Activated effector memory CD4-positive, alpha-beta T cell treated with Interleukin-2 at 50 U/mL for 16 hours (primary cell): Measurements from ENCODE around the gene PI16.

Experiments used
- DNase-seq: peaks from one replicate; pipeline ENCODE4 v3.0.0-alpha.2; 2020

Gene PI16

DNA sequence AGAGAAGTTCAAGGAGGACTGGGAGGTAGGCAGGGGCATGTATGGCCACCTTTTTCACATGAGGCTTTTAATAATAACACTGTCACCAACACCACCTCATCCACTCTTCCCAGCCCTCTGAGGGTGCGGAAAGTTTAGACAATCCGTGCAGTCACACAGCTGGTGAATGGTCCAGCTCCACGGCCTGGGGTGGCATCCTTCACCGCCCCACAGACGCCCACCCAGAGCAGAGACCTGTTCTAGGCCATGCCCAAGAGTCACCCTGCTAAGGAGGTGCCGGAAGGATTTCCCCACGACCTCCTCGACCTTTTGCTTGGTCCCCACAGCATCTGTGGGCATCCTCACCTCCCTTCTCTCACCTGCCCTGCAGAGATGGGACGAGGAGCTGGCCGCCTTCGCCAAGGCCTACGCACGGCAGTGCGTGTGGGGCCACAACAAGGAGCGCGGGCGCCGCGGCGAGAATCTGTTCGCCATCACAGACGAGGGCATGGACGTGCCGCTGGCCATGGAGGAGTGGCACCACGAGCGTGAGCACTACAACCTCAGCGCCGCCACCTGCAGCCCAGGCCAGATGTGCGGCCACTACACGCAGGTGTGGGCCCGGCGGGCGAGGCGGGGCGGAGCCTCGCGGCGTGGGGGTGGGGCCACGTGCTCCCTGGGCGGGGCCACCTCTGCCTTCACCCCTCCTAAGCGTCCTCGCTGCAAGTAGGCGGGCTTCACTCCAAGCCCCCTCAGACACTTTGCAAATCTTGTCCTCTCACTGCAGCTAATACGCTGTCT is 4.4 kb downstream of the PI16 start:
- DNase-seq = no peak

DNA sequence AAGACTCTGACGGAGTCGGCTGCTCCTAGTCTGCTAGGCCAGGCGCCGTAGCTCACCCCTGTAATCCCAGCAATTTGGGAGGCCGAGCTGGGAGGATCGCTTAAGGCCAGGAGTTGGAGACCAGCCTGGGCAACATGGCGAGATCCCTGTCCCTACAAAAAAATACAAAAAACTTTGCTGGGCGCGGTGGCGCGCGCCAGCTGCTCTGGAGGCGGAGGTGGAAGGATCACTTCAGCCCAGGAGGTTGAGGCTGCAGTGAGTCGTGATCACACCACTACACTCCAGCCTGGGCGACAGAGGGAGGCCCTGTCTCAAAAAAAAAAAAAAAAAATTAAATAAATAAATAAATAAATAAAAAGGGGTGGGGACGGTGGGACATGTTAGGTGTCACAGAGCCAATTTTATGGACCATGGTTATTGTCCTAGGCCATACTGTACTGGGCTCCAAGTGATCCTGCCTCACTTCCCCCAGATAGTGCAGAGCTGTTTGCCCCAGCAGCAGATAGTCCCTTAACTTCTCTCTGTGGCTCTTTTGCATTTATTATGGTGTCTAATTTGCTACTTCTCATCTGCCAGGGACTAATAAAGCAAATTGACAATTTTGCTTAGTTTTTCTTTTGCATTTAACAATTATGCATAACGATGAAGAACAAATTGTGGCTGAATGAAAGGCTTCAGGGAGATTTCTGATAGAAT is 5.2 kb downstream of the PI16 start:
- no peak for DNase-seq

DNA sequence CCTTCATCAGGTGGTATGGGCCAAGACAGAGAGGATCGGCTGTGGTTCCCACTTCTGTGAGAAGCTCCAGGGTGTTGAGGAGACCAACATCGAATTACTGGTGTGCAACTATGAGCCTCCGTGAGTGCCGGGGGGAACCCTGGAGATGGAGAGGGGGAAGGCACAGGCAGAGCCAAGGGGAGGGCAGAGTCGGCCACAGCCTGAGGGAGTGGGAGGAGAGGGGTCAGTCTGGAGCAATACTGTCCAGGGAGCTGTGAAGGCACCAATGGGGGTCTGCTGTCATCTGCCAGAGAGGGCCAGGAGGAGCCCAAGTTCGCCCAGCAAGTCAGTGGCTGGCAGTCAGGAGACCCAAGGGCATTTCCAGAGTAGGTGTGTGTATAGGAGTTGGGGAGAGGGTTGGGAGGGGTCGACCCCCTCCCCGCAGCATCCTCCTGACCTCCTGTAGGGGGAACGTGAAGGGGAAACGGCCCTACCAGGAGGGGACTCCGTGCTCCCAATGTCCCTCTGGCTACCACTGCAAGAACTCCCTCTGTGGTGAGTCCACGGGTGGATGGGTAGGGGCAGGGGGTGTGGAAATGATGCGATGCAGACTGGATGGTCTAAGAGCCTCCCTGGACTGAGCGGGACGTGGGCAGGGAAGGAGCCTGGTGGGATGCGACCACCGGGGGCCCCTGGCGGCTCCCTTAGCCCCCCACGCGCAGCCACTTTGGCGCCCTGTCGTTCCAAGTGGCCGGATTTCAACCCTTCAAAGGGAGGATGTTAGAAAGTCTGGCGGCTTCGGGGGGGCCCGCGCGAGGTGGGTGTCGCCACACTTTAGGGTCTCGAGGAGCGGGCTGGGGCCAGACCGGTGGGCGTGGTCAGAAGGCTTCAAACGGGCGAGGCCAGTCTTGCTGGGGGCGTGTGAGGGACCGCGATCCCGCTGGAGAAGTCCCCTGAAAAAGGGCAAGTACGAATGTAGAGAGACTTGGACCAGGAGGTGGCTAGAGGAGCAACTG is 7.2 kb downstream of the PI16 start:
- no peak for DNase-seq

DNA sequence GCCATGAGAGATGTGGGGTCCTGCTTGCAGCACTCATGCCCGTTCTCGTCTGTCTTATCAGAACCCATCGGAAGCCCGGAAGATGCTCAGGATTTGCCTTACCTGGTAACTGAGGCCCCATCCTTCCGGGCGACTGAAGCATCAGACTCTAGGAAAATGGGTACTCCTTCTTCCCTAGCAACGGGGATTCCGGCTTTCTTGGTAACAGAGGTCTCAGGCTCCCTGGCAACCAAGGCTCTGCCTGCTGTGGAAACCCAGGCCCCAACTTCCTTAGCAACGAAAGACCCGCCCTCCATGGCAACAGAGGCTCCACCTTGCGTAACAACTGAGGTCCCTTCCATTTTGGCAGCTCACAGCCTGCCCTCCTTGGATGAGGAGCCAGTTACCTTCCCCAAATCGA is 8.3 kb downstream of the PI16 start:
- peak; percentile 78 for DNase-seq

DNA sequence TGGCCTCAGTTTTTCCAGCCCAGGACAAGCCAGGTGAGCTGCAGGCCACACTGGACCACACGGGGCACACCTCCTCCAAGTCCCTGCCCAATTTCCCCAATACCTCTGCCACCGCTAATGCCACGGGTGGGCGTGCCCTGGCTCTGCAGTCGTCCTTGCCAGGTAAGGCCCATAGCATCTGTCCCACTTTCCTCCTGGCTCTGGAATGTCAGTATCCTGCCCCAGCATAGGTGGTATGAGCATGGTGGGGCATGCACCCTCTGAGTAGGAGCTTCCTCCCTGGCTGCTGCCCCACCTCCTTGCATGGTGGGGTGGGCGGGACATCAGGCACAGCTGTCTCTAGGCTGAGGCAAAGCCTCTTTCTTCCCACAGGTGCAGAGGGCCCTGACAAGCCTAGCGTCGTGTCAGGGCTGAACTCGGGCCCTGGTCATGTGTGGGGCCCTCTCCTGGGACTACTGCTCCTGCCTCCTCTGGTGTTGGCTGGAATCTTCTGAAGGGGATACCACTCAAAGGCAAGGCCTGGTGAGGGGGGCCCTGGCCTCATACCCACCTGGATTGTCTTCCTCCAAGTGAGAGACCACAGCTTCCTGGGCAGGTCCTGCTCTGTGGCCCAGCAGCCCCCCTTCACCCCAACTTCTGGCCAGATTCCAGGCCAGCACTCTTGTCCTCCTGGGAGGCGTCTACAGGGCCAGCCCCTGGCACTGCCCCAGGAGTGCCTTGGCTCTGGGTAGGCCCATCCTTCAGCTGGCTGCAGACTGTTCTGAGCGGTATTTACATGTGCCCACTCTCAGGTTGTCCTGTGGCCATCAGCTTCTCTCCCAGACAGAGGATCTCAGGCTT is 9.1 kb downstream of the PI16 start:
- no peak for DNase-seq

DNA sequence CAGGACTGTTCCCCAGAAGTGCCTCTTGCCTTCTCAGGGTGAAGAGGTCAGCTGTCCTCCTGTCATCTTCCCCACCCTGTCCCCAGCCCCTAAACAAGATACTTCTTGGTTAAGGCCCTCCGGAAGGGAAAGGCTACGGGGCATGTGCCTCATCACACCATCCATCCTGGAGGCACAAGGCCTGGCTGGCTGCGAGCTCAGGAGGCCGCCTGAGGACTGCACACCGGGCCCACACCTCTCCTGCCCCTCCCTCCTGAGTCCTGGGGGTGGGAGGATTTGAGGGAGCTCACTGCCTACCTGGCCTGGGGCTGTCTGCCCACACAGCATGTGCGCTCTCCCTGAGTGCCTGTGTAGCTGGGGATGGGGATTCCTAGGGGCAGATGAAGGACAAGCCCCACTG is 9.8 kb downstream of the PI16 start:
- no peak for DNase-seq

DNA sequence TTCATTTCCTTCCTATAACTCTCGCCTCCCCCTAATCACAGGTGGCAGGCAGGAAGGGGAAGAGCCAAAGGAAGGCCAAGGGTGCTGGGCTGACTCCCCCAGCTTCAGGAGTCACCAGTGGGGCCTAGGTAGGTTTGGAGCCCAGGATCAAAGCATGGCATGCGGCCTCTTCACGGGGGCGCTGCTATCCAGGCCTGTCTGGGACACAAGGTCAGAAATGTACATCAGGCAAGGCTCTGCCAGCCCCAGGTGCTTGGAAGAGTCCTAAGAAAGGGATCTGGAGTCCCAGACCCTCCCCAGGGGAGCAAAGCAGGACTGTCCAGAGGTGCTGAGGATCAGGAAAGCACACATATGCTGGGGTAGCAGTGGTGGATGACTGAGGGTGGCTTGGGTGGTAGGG is 10.4 kb downstream of the PI16 start:
- no peak for DNase-seq

DNA sequence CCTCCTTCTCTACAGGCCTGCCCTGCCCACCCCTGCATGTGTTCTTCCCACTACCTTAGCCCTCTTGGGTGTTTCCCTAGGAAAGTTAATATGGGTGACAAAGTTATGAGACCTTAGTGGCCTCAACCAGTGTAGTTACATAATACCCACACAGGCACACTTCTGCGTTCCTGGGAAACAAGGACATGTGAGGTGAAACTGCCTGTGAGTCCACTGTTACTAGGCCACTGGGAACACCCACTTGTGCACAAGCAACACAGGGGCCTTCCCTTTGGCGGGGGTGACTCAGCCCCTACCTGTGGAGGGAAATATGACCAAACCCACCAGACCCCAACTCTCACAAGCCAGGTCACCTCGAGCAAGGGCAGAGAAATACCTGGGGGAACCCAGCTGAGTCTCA is 12.8 kb downstream of the PI16 start:
- DNase-seq = no peak

DNA sequence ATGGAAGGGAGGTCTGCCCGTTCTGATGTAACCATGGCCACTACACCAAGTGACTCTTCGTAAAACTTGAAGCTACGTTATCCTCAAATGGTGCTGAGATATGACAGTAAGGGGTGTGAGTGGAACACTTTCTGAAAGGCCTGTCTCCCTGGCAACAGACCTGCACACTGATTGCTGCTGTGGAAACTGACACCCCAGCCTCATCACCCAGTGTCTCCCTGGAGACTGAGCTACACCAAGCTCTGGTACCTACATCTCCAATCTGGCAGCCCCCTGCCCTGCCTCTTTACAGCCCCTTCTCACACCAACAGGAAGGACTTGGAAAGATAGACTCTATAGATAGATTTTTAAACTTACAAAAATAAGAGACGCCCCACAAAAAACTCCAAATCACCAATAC is 13.2 kb downstream of the PI16 start:
- no peak for DNase-seq

DNA sequence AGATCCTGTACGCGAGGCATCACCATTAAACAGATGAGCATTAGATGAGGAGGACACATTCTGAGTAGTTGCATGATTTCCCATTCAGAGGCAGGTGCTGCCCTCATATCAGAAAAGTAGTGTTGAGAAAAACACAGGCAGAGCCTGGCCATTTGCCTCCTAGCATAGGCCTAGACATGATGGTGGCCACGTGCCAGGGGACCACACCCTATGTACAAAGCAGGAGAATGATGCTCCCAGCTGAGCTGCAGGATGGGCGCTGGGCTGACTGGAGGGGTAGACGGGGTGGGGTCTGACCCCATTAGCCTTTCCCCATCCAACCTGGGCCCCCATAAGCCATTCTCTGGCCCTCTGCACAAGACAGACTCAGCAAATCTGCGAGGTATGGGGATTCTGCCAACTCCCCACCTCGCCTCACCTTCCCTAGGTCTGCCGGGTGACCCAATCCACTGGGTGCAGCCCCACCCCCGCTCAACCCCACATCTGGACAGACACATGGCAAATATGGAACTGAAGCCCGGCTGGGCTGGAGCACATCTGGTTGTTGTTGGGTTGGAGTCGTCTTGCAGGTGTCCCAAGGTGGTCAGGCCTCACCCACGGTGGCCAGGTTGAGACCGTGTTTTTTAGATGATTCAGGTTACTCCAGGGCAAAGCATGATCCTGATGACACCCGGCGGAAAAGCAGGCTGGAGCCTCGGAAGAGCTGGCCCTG is 13.9 kb downstream of the PI16 start:
- DNase-seq = no peak

DNA sequence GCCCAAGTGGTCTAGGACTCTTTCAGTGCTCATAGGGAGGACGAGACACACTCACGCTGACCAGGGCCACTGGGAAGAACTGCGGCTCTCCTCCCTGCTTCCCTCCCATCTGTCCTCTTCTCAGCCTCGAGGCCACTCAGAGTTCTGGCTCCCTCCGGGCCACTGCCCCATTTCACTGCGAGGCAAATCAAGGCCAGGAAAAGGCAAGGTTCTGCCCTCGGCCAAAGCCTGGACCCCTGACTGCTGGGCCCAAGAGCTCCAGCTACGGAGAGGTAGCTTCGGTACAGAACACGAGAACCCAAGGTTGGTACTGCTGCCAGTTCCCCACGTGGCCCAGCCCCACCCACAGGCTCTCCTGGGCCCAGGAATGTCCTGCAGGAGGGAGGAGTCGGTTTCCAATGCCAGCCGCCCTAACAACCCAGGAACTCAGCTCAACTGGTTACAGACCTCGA is 14.7 kb downstream of the PI16 start:
- DNase-seq = no peak

DNA sequence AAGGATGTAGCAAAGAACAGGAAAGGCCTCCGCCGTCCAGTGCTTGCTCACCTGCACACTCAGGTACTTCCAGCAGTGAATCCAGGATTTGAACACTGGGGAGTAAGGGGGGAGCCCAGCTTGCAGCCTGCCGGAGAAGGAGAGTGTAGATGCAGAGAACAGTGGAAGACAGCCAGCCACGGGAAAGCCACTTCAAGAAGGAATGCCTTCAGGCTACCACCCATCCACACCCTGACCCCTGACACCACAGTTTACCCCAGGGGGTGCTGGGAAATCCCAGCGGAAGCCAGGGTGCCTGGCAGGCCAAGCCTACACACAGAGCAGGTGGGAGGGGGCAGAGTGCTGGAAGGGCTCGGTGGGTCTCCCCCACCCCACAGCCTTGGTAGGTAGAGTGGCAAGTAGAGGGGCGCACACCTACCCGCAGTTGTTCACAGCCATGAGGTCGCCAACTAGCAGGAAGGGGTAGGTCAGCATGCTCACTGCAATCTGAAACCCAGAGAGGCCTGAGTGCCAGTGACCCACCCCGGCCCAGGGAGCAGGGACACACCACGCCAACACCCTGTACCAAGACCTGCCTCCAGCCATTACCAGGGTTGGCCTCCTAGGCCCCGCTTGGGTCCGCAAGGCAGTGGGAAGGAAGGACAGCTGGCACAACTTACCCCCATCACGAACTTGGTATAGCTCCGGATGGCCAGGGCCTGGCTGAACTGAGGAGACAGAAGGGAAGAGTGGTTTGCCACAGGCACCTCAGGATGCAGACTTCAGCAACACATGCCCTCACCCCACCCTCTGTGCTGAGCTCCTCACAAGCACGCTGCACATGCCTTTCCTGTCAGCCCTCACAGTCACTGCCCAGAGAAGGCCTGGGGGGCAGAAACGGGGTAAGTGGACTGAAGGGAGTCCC is 15.7 kb downstream of the PI16 start:
- no peak for DNase-seq

DNA sequence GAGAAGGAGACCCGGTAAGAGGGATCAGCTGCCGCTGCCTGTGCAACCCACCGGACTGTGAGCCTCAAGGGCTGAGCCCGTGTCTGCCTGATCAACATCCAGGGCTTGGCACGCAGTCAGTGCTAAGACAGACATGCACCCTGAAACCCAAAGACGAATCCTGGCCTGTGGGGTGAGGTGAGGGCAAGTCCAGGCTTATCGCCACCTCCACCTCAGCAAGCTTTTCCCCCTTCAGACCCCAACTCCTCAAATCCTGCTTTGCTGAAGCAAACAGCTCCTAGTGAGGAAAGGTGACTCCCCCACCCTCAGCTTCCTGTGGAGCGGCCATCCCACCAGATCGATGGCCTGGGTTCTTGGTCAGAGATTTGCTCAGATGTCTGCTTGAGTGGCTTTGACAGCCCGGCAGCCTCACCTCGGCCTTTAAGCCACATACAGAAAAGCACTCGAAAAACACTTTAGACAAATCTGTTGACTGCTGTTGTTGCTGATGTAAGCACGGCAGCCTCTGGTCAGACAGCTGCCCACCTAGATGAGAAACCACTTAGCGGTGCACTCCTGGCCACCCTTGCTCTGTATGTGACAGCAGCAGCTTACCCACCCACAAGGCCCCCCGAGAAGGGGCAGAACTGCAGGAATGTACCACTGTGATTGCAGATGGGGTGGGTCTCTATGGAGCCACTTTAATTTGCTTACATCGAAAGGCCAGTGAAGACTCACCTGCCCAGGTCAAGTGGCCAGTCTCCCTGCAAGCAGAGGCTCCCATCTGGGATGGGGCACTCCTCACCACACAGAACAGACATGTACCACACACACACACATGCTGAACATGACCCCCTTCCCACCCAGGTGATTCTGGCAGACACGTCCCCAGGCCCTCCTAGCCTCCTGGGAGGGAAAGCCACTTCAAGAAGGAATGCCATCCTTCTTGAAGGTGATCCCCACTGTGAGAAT is 16.6 kb downstream of the PI16 start:
- DNase-seq = no peak

DNA sequence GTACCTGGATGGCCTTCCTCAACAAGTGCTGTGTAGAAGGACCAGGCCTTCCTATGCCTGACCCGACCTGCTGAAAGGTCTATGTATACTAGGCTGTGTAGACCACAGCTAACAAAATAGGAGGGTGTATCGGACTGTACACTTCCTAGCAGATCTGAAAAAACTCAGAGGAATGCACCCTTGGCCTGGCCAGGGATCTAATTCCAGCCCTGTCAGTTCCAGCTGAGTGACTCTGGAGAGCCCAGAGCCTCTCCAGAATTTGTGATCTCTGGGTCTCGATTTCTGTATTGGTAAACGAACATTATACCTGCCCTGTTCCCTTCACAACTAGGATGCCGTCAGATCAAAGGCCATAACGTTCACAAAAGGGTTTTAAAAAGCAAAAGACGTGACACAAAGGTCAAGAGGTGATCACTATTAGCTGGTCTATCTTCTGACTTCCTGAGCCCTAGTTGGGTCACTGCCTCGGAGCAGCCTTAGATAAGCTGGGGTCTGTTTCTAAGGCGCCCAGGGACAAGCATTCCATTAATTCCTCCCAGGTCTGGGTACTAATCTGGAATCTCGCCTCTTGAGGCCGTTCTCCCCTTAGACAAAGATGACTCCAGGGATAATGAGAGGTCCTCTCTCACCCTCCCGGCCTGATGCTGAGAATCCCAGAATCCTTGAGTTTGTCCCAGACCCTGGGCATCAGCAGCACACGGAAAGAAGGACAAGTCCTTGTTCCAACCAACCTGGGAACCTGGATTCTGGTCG is 17.6 kb downstream of the PI16 start:
- DNase-seq = no peak

DNA sequence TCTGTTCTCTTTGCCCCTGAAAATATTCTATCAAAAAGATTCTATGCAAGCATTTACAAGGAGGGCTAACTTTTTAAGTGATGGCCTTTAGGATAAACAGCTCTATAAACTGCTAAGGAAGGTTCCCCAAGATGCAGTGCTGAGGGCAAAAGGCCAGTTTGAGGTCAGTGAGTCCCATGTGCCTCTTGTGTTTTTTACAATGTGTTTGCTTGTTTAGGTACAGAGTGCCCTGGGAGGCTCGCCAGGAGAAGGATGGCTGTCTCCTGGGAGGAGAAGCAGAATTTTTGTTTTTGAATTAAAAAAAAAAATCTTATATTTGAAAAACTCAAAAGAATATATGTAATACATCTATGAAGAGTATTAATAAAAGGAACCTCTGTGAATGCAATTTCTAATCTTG is 18.7 kb downstream of the PI16 start:
- no peak for DNase-seq

DNA sequence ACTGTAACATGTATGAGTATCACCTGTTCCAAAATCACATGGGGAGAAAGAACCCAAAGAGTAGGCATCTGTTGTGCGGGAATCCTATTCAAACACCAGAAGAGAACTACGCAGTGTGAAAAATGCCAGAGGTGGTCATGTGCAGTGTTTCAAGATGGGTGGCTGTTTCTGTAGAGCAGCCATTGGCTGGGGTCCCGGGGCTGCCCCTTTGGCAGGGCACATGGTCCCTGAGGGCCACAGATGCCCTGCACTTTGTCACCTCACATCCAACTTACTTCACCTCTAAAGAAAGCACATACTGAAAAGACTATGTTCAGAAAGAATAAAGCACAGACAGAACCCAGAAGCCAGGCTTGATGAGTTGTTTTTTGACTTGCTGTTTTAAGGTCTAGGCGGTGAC is 19.1 kb downstream of the PI16 start:
- DNase-seq = no peak

DNA sequence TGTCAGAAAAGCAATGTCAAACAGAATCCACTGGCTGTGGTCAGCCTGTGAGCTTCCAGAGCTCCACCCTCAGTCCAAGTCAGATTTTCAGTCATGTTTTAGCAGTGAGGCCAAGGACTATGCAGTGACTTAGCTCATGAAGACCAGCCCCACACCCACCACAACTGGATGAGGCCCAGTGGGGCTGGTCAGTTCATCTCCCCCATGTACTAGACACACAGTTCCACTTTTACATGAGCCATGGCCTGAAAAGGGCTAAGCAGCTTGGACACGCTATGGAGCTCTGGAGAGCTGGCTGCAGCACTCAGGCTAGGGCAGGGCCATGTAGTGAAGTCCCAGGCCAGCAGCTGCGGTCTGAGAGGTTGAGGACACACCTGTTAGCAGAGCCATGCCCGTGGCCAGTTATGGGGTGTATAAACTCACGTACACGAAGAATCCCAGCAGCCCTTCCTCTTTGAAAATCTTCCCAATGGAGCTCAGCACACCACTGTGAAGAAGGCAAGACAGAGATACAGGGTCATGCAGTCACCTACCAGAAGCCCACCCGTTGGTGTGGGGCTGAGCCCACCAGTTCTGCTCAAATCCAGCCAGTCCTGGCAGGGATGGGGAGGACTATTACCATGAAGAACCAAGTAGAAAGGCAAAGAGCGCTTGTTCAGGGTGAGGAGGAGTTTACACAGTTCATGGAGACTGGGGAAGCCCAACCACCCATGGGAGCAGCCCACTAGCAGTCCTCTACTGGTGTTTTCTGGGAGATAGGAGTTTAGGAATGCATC is 20.9 kb downstream of the PI16 start:
- no peak for DNase-seq

DNA sequence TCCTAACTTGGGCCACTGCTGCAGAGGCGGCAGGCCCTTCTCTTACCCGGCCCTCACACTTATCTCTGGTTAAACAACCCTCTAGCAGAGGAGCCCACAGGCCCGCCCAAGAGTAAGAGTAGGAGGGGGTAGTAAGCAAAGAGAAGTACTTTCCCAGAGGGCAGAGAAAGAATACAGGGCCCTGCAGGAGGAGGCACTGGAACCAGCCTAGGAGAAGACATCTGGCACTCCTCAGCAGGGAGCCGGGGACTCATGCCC is 21.4 kb downstream of the PI16 start:
- DNase-seq = no peak
